Liver (tissue), 9 donors: Measurements from ENCODE around the gene CHN2. TPM values are rescaled to one million over a fixed set of nuclear protein-coding genes. Genes with fewer than 3 reads are reported as not detected.

Source experiments
- DNase-seq: peaks from one replicate; pipeline ENCODE4 v3.0.0-alpha.2; 2017; ENCODE audit warnings: low spot score
- H3K27ac ChIP-seq, 2 donors: one replicate each; pipeline ENCODE4 v1.7.0; 2013; ENCODE audit warnings: inconsistent platforms in 2 of 2, low read length in 2 of 2, control low read depth in 1 of 2, low read depth in 1 of 2, mild to moderate bottlenecking in 1 of 2
- H3K27me3 ChIP-seq, 4 donors: one replicate each; pipeline versions ENCODE4 v1.6.1 to v1.7.0; 2013; ENCODE audit warnings: low read length in 3 of 4, inconsistent platforms in 1 of 4, mild to moderate bottlenecking in 1 of 4, moderate library complexity in 1 of 4; ENCODE audit not compliant: control insufficient read depth in 4 of 4, insufficient read depth in 4 of 4
- H3K36me3 ChIP-seq, 4 donors: one replicate each; pipeline versions ENCODE4 v1.6.1 to v1.7.0; 2013; ENCODE audit warnings: low read length in 3 of 4, mild to moderate bottlenecking in 3 of 4, low read depth in 1 of 4, moderate library complexity in 1 of 4; ENCODE audit not compliant: control insufficient read depth in 4 of 4, insufficient read depth in 3 of 4
- H3K4me1 ChIP-seq, 4 donors: one replicate each; pipeline versions ENCODE4 v1.6.1 to v1.7.0; 2013; ENCODE audit warnings: low read length in 3 of 4, mild to moderate bottlenecking in 3 of 4, moderate library complexity in 1 of 4; ENCODE audit not compliant: control insufficient read depth in 4 of 4, insufficient read depth in 4 of 4
- H3K4me3 ChIP-seq, 3 donors: one replicate each; pipeline versions ENCODE4 v1.6.1 to v1.7.0; 2013; ENCODE audit warnings: low read length in 3 of 3, control low read depth in 1 of 3, low read depth in 1 of 3, mild to moderate bottlenecking in 1 of 3
- H3K9ac ChIP-seq, 2 donors: one replicate each; pipeline ENCODE4 v1.7.0; 2013; ENCODE audit warnings: low read length in 2 of 2, mild to moderate bottlenecking in 2 of 2, moderate library complexity in 2 of 2, control low read depth in 1 of 2, low read depth in 1 of 2
- H3K9me3 ChIP-seq, 4 donors: one replicate each; pipeline versions ENCODE4 v1.6.1 to v1.7.0; 2013; ENCODE audit warnings: low read length in 3 of 4; ENCODE audit not compliant: control insufficient read depth in 4 of 4
- EGR1 ChIP-seq, 2 donors: IDR thresholded peaks; 2 replicates each; pipeline ENCODE4 v1.6.1; 2016 to 2018; ENCODE audit warnings: antibody characterized with exemption in 2 of 2, low read depth in 2 of 2
- FOXA1 ChIP-seq: IDR thresholded peaks from 2 replicates; pipeline ENCODE4 v1.6.1; 2016; ENCODE audit warnings: antibody characterized with exemption
- FOXA2 ChIP-seq: IDR thresholded peaks from 2 replicates; pipeline ENCODE4 v1.6.1; 2016; ENCODE audit warnings: antibody characterized with exemption
- GABPA ChIP-seq, 2 donors: IDR thresholded peaks in 1 of 2; conservative IDR thresholded peaks in 1 of 2; 2 replicates each; pipeline ENCODE4 v1.6.1; 2016; ENCODE audit warnings: antibody characterized with exemption in 2 of 2, mild to moderate bottlenecking in 1 of 2, moderate library complexity in 1 of 2
- HNF4A ChIP-seq, 2 donors: conservative IDR thresholded peaks; 2 replicates each; pipeline ENCODE4 v1.6.1; 2016; ENCODE audit warnings: antibody characterized with exemption in 2 of 2, mild to moderate bottlenecking in 2 of 2
- HNF4G ChIP-seq: IDR thresholded peaks from 2 replicates; pipeline ENCODE4 v1.6.1; 2016; ENCODE audit warnings: antibody characterized with exemption
- JUND ChIP-seq, 2 donors: IDR thresholded peaks; 2 replicates each; pipeline ENCODE4 v1.6.1; 2016; ENCODE audit warnings: antibody characterized with exemption in 2 of 2
- NR2F2 ChIP-seq: IDR thresholded peaks from 2 replicates; pipeline ENCODE4 v1.6.1; 2016; ENCODE audit warnings: antibody characterized with exemption
- RAD21 ChIP-seq, 2 donors: IDR thresholded peaks; 2 replicates each; pipeline ENCODE4 v1.6.1; 2016; ENCODE audit warnings: antibody characterized with exemption in 2 of 2, mild to moderate bottlenecking in 2 of 2
- RXRA ChIP-seq, 2 donors: IDR thresholded peaks; 2 replicates each; pipeline ENCODE4 v1.6.1; 2017 to 2018; ENCODE audit warnings: antibody characterized with exemption in 2 of 2, mild to moderate bottlenecking in 1 of 2
- TAF1 ChIP-seq: conservative IDR thresholded peaks from 2 replicates; pipeline ENCODE4 v1.6.1; 2016; ENCODE audit warnings: antibody characterized with exemption, mild to moderate bottlenecking
- YY1 ChIP-seq: IDR thresholded peaks from 2 replicates; pipeline ENCODE4 v1.6.1; 2016; ENCODE audit warnings: antibody characterized with exemption, mild to moderate bottlenecking
- WGBS: extraction: QIAGEN DNeasy Blood & Tissue Kit; methylation state at CpG from one replicate; pipeline ENCODE4 v1.1.7; 2013; 5-methylcytosine and 5-hydroxymethylcytosine counted together
- polyA plus RNA-seq, 2 donors: library from polyadenylated mRNA; stranded (reverse) in 1 of 2; unstranded in 1 of 2; fragments of 200-250 nt in 1 of 2; fragments of >200 nt in 1 of 2; fragmentation: Nextera tagmentation in 1 of 2; extraction: Ambion mirVana in 1 of 2; gene quantifications; one replicate each; pipeline versions ENCODE4 v1.2.1 to v1.2.3, GENCODE V29; 2013 to 2015
- total RNA-seq, 2 donors: library from RNA; depleted of rRNA; stranded (reverse); fragments of >200 nt; gene quantifications; one replicate each; pipeline ENCODE4 v1.2.3, GENCODE V29; 2014
- TF ChIP-seq, protein P1 (sequence below): IDR thresholded peaks from 2 replicates; pipeline ENCODE4 v1.6.1; 2016; ENCODE audit warnings: antibody characterized with exemption
- TF ChIP-seq, protein P2 (sequence below): IDR thresholded peaks from 2 replicates; pipeline ENCODE4 v1.6.1; 2016; ENCODE audit warnings: antibody characterized with exemption
- TF ChIP-seq, protein P3 (sequence below): IDR thresholded peaks from 2 replicates; pipeline ENCODE4 v1.6.1; 2016; ENCODE audit warnings: antibody characterized with exemption
- TF ChIP-seq, protein P4 (sequence below): IDR thresholded peaks from 2 replicates; pipeline ENCODE4 v1.6.1; 2016; ENCODE audit warnings: antibody characterized with exemption, mild to moderate bottlenecking
- TF ChIP-seq, protein P5 (sequence below): fragments of 150-350 bp; IDR thresholded peaks from 2 replicates; pipeline ENCODE4 v1.5.1; 2017; ENCODE audit warnings: improper control_type of control experiment, low read depth, low read length; ENCODE audit not compliant: missing input control
- donor health status: healthy.
- donor health status: healthy.
- donor health status: healthy.
- donor health status: healthy.
- donor health status: healthy.

Gene CHN2
- total and polyA plus RNA-seq, 4 donors: 8.3 to 25.4 (median 17.8) TPM

DNA sequence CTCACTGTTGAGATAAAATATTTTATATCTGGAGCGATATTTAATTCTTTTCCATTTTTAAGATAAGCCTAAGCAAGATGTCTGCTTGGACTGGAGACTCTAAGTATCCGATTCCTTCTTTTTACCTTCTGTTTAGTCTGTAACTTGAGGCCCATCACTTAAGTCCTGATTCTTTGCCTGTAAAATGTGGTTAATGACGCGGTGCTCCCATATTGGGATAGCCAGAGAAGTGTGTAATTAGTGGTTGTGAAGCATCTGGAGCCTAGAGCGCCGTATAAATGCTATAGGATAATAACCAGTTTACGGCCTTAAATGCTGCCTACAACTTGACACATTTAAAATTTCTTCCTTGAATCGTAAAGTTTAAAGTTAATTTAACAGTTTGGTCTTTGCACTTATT is 132.9 kb downstream of the CHN2 start:
- Histone ChIP-seq H3K4me3 (no peak overlapping the region), H3K9ac (no peak overlapping the region), H3K36me3 (no peaks in the 10 kb centered on the region), H3K27me3 (no peaks in the 10 kb centered on the region), H3K27ac (peak overlapping the region in 1 of 2 donors; percentile 41), H3K4me1 (peaks cover 0 to 31% (median 18%) of the 10 kb centered on the region in 4 donors), H3K9me3 (no peaks in the 10 kb centered on the region)
- WGBS: 97% methylated on average over 8 of the region's 8 CpGs
- DNase-seq: no peak
- TF ChIP-seq FOXA1 (no peak), EGR1 (IDR thresholded peaks at IDR 0.05; ENCODE audit: low read depth in 2 of 2) (no peak), RAD21 (IDR thresholded peaks at IDR 0.05) (no peak), RXRA (IDR thresholded peaks at IDR 0.05) (no peak), HNF4G (no peak), GABPA (IDR thresholded peaks at IDR 0.05 in 1 of 2, conservative IDR thresholded peaks at IDR 0.05 in 1 of 2) (no peak), JUND (IDR thresholded peaks at IDR 0.05) (no peak), TAF1 (no peak), NR2F2 (no peak), FOXA2 (no peak), HNF4A (conservative IDR thresholded peaks at IDR 0.05) (no peak), YY1 (no peak)
- TF ChIP-seq, protein P1, sequence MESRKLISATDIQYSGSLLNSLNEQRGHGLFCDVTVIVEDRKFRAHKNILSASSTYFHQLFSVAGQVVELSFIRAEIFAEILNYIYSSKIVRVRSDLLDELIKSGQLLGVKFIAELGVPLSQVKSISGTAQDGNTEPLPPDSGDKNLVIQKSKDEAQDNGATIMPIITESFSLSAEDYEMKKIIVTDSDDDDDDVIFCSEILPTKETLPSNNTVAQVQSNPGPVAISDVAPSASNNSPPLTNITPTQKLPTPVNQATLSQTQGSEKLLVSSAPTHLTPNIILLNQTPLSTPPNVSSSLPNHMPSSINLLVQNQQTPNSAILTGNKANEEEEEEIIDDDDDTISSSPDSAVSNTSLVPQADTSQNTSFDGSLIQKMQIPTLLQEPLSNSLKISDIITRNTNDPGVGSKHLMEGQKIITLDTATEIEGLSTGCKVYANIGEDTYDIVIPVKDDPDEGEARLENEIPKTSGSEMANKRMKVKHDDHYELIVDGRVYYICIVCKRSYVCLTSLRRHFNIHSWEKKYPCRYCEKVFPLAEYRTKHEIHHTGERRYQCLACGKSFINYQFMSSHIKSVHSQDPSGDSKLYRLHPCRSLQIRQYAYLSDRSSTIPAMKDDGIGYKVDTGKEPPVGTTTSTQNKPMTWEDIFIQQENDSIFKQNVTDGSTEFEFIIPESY: no peak
- TF ChIP-seq, protein P2, sequence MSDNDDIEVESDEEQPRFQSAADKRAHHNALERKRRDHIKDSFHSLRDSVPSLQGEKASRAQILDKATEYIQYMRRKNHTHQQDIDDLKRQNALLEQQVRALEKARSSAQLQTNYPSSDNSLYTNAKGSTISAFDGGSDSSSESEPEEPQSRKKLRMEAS: no peak
- TF ChIP-seq, protein P3, sequence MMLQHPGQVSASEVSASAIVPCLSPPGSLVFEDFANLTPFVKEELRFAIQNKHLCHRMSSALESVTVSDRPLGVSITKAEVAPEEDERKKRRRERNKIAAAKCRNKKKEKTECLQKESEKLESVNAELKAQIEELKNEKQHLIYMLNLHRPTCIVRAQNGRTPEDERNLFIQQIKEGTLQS: no peak
- TF ChIP-seq, protein P4, sequence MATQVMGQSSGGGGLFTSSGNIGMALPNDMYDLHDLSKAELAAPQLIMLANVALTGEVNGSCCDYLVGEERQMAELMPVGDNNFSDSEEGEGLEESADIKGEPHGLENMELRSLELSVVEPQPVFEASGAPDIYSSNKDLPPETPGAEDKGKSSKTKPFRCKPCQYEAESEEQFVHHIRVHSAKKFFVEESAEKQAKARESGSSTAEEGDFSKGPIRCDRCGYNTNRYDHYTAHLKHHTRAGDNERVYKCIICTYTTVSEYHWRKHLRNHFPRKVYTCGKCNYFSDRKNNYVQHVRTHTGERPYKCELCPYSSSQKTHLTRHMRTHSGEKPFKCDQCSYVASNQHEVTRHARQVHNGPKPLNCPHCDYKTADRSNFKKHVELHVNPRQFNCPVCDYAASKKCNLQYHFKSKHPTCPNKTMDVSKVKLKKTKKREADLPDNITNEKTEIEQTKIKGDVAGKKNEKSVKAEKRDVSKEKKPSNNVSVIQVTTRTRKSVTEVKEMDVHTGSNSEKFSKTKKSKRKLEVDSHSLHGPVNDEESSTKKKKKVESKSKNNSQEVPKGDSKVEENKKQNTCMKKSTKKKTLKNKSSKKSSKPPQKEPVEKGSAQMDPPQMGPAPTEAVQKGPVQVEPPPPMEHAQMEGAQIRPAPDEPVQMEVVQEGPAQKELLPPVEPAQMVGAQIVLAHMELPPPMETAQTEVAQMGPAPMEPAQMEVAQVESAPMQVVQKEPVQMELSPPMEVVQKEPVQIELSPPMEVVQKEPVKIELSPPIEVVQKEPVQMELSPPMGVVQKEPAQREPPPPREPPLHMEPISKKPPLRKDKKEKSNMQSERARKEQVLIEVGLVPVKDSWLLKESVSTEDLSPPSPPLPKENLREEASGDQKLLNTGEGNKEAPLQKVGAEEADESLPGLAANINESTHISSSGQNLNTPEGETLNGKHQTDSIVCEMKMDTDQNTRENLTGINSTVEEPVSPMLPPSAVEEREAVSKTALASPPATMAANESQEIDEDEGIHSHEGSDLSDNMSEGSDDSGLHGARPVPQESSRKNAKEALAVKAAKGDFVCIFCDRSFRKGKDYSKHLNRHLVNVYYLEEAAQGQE: no peak
- TF ChIP-seq, protein P5, sequence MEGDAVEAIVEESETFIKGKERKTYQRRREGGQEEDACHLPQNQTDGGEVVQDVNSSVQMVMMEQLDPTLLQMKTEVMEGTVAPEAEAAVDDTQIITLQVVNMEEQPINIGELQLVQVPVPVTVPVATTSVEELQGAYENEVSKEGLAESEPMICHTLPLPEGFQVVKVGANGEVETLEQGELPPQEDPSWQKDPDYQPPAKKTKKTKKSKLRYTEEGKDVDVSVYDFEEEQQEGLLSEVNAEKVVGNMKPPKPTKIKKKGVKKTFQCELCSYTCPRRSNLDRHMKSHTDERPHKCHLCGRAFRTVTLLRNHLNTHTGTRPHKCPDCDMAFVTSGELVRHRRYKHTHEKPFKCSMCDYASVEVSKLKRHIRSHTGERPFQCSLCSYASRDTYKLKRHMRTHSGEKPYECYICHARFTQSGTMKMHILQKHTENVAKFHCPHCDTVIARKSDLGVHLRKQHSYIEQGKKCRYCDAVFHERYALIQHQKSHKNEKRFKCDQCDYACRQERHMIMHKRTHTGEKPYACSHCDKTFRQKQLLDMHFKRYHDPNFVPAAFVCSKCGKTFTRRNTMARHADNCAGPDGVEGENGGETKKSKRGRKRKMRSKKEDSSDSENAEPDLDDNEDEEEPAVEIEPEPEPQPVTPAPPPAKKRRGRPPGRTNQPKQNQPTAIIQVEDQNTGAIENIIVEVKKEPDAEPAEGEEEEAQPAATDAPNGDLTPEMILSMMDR: no peak
